Bone marrow (tissue), 2 donors: ENCODE results near the gene TEC.
A peak's percentile ranks its signal among the peaks of the same experiment; 100 is the strongest.

ENCODE experiments used
- DNase-seq, 2 donors: peaks; one replicate each; lab custom pipeline; 2025; lab: John Stamatoyannopoulos, UW

Gene TEC

GRCh38 chr4:48163746-48164145 lies 105.9 kb downstream of the TEC start:
- DNase-seq, result no peak

GRCh38 chr4:48162162-48162561 lies 107.5 kb downstream of the TEC start:
- DNase-seq, result no peak

- DNase-seq, result no peak
Measured at GRCh38 chr4:48157271-48157670, 112.4 kb downstream of the TEC start.

- DNase-seq, result no peak
Measured at GRCh38 chr4:48156423-48156822, 113.2 kb downstream of the TEC start.

GRCh38 chr4:48153791-48154550 lies 115.7 kb downstream of the TEC start:
- no peak for DNase-seq

GRCh38 chr4:48152259-48152658 lies 117.4 kb downstream of the TEC start:
- no peak for DNase-seq

- no peak for DNase-seq
Measured at GRCh38 chr4:48149827-48150370, 119.7 kb downstream of the TEC start.

- no peak for DNase-seq
Measured at GRCh38 chr4:48147621-48148020, 122.0 kb downstream of the TEC start.

GRCh38 chr4:48141048-48141447 lies 128.6 kb downstream of the TEC start:
- DNase-seq, result peak in 1 of 2 donors; percentile 46

- DNase-seq, result peak in 1 of 2 donors; percentile 10
Measured at GRCh38 chr4:48139691-48140090, 129.9 kb downstream of the TEC start.

- no peak for DNase-seq
Measured at GRCh38 chr4:48138936-48139335, 130.7 kb downstream of the TEC start.

GRCh38 chr4:48138511-48138910 lies 131.1 kb downstream of the TEC start:
- no peak for DNase-seq

- no peak for DNase-seq
Measured at GRCh38 chr4:48137846-48138245, 131.8 kb downstream of the TEC start.

- DNase-seq, result no peak
Measured at GRCh38 chr4:48134081-48134480, 135.6 kb downstream of the TEC start, which contains the start of gene TXK. TSS of gene TXK (minus strand) at chr4:48134250. CDS start at chr4:48134170, 80 bp downstream.

- no peak for DNase-seq
Measured at GRCh38 chr4:48133669-48134068, 136.0 kb downstream of the TEC start.

- DNase-seq, result no peak
Measured at GRCh38 chr4:48131736-48132135, 137.9 kb downstream of the TEC start.

- DNase-seq, result no peak
Measured at GRCh38 chr4:48130100-48130499, 139.5 kb downstream of the TEC start.

- peak in 1 of 2 donors; percentile 30 for DNase-seq
Measured at GRCh38 chr4:48129307-48130014, 140.2 kb downstream of the TEC start.

GRCh38 chr4:48127682-48128404 lies 141.8 kb downstream of the TEC start:
- peak in 1 of 2 donors; percentile 34 for DNase-seq

GRCh38 chr4:48127231-48127630 lies 142.4 kb downstream of the TEC start:
- no peak for DNase-seq

GRCh38 chr4:48126621-48127020 lies 143.0 kb downstream of the TEC start:
- no peak for DNase-seq

- no peak for DNase-seq
Measured at GRCh38 chr4:48124870-48125269, 144.8 kb downstream of the TEC start.
